Colonic mucosa (tissue), 4 donors: Measurements from ENCODE around the gene CORT. TPM values are rescaled to one million over a fixed set of nuclear protein-coding genes. Genes with fewer than 3 reads are reported as not detected.

Experiments used
- DNase-seq: peaks from one replicate; pipeline ENCODE4 v3.0.0-alpha.2; 2020
- H3K27ac ChIP-seq: fragments of 200-600 bp; one replicate; pipeline ENCODE4 v1.8.0; 2021
- H3K27me3 ChIP-seq: fragments of 200-600 bp; one replicate; pipeline ENCODE4 v1.8.0; 2021
- H3K36me3 ChIP-seq: fragments of 200-600 bp; one replicate; pipeline ENCODE4 v1.8.0; 2021
- H3K4me1 ChIP-seq: fragments of 200-600 bp; one replicate; pipeline ENCODE4 v1.8.0; 2021; ENCODE audit warnings: mild to moderate bottlenecking
- H3K4me3 ChIP-seq: fragments of 200-600 bp; one replicate; pipeline ENCODE4 v1.8.0; 2021
- H3K9ac ChIP-seq, 2 donors: one replicate each; pipeline ENCODE4 v1.7.0; 2013; ENCODE audit warnings: control low read depth in 2 of 2, low read depth in 2 of 2, low read length in 2 of 2
- H3K9me3 ChIP-seq: fragments of 200-600 bp; one replicate; pipeline ENCODE4 v1.8.0; 2021
- intact Hi-C: fragments of 100-400 bp; cut with DNase I; formaldehyde crosslinking; loops from one replicate; pipeline ENCODE4 v1.14.1; 2022
- total RNA-seq, 2 donors: library from RNA; stranded (reverse); fragmentation: NEBNext Ultra II Directional in 1 of 2; extraction: Animal tissue kit (Norgen Biotek cat#: 25700) in 1 of 2; gene quantifications; one replicate each; pipeline ENCODE4 v1.2.1, GENCODE V29; 2021
- TF ChIP-seq, protein P1 (sequence below): fragments of 200-600 bp; IDR thresholded peaks from one replicate; pipeline ENCODE4 v1.8.0; 2022; ENCODE audit warnings: antibody characterized with exemption, mild to moderate bottlenecking
- donor health status: healthy.
- donor health status: DM: no; HTN: no; CAD: no.
- donor health status: DM: no; HTN: no; CAD: no.

CORT gene
- total RNA-seq, 2 donors from 2014 or later = 0.44 TPM; not detected in 1

- Histone ChIP-seq H3K27ac (no peak overlapping the region), H3K9me3 (no peaks in the 10 kb centered on the region), H3K4me1 (peaks cover 4% of the 10 kb centered on the region), H3K36me3 (no peaks in the 10 kb centered on the region), H3K27me3 (no peaks in the 10 kb centered on the region), H3K4me3 (no peak overlapping the region), H3K9ac (no peak overlapping the region)
- TF ChIP-seq, protein P1, sequence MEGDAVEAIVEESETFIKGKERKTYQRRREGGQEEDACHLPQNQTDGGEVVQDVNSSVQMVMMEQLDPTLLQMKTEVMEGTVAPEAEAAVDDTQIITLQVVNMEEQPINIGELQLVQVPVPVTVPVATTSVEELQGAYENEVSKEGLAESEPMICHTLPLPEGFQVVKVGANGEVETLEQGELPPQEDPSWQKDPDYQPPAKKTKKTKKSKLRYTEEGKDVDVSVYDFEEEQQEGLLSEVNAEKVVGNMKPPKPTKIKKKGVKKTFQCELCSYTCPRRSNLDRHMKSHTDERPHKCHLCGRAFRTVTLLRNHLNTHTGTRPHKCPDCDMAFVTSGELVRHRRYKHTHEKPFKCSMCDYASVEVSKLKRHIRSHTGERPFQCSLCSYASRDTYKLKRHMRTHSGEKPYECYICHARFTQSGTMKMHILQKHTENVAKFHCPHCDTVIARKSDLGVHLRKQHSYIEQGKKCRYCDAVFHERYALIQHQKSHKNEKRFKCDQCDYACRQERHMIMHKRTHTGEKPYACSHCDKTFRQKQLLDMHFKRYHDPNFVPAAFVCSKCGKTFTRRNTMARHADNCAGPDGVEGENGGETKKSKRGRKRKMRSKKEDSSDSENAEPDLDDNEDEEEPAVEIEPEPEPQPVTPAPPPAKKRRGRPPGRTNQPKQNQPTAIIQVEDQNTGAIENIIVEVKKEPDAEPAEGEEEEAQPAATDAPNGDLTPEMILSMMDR = no peak
- no peak for DNase-seq
- intact Hi-C loops = loop anchor here (1.0 kb wide), 1 partner anchor 51 kb away; no protein-coding TSS in a partner anchor
These were observed 20.8 kb upstream of the CORT start for GRCh38 chr1:10428984-10429383.

DNA sequence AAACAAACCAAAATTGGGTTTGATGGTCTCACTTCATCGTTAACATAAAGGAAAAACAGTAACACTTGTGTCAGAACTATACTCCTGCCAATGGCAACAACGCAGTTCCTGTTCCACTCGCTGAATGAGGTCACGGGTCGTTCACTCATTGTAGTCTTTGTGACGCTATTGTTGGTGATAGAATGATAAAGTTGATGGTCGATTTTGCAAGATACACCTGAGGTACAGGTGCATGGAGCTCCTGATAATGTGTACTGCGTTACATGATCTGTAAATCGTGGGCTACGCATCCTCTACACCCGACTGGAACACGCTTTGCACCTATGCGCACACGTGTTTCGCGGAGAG lies 20.0 kb upstream of the CORT start:
- peak overlapping the region; percentile 21 for H3K27ac ChIP-seq
- TF ChIP-seq, protein P1 = no peak
- H3K27me3 ChIP-seq = no peaks in the 10 kb centered on the region
- peak overlapping the region; percentile 72 for H3K4me3 ChIP-seq
- peak overlapping the region; percentile 81 to 85 for H3K9ac ChIP-seq
- no peaks in the 10 kb centered on the region for H3K36me3 ChIP-seq
- intact Hi-C loops = loop anchor here (2.0 to 5.0 kb wide), 2 partner anchors 47 to 65 kb away; no protein-coding TSS in a partner anchor
- peak; percentile 30 for DNase-seq
- no peaks in the 10 kb centered on the region for H3K9me3 ChIP-seq
- H3K4me1 ChIP-seq = peaks cover 4% of the 10 kb centered on the region

DNA sequence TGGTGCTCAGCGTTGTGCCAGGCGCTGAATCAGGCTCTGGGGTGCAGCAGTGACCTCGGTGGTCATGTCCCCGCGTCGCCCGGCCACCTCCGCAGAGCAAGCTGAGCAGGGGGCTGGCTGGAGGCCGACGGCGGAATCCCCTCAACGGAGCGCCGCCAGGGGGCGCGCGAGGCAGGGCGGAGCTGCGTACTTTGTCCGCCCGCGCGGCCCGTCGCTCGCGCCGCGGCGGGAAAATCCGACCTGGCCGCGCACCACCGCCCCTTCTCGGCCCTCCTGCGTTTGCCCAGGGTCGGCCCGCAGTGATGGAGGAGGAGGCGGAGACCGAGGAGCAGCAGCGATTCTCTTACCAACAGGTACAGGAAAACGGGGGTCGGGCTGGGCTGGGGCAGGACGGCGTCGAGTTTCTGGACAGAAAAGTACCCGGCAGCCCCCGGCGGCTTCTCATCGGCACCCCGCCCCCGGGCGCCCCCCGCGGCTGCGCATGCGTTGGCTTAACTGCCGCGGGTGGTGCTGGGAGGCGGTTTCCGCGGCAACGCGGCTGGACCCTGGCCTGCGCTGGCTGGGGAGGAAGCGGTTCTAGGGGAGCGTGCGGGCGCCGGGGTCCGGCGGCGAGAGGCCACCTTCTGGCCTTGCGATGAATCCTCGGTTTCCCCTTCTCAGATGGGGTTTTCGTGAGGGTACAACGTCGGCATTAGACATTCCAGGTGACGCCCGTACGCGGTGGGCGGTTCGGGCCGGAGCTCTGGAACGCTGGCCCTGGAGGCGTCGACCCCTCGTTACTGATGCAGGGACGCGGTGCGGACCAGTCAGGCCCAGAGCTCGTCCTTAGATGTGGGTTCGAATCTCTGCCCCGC lies 19.4 kb upstream of the CORT start, which contains the start of gene CENPS:
Gene CENPS (plus strand): TSS at position 218 of the 854 bp plus-strand sequence. CDS start 85 bp downstream, at position 303.
- Histone ChIP-seq H3K9ac (peak within 1 kb of the TSS; percentile 85), H3K27ac (peak within 1 kb of the TSS; percentile 21), H3K36me3 (no peaks in the 10 kb centered on the region), H3K27me3 (no peaks in the 10 kb centered on the region), H3K4me1 (peaks cover 4% of the 10 kb centered on the region), H3K4me3 (peak within 1 kb of the TSS; percentile 72), H3K9me3 (no peaks in the 10 kb centered on the region)
- intact Hi-C loops = loop anchor here (2.0 to 5.0 kb wide), 2 partner anchors 47 to 64 kb away; no protein-coding TSS in a partner anchor
- peak; percentile 92 for DNase-seq
- TF ChIP-seq, protein P1 = peak; percentile 95

- Histone ChIP-seq H3K4me1 (peaks cover 4% of the 10 kb centered on the region), H3K36me3 (no peaks in the 10 kb centered on the region), H3K9me3 (no peaks in the 10 kb centered on the region), H3K27ac (peak overlapping the region; percentile 21), H3K27me3 (no peaks in the 10 kb centered on the region), H3K9ac (peak overlapping the region; percentile 85), H3K4me3 (peak overlapping the region; percentile 72)
- intact Hi-C loops = loop anchor here (2.0 to 5.0 kb wide), 2 partner anchors 46 to 64 kb away; no protein-coding TSS in a partner anchor
- TF ChIP-seq, protein P1 = no peak
- peak; percentile 37 for DNase-seq
These were observed 18.6 kb upstream of the CORT start for GRCh38 chr1:10431070-10431730.

DNA sequence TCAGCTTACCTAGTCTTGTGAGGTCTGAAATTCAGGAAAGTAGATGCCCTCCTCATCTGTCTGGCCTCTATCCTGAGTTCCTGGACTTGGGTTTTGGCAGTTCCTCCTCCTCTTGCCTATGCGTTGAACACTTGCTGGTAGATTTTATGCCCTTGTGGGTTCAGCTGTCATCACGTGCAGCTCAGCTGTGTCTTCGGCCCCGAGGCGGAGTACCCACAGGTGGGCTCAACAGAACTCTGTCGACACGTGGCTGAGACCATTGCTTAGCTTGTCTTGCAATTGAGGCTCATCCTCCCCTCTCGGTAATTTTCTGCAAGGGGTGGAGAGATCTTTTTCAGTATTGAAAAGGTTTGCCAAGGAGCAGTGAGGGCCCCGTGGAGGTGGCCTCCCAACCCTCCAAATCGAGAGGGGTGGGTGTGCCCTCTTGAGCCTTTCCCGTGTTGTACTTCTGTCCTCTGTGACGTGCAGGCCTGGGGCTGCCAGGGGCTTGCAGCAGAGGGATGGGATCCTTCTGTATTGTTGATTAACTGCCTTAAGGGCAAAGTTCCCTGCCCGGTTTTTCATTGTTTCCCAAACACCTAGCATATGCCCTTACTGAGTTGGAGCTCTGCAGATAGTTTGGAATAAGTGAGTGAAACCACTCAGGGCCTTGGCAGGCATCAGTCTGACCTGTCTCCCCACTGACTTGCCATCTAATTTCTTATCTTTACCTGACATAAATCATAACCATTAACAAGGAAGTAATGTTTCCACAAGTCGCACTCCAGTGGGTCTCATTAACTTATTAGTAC lies 16.7 kb upstream of the CORT start:
- peaks cover 4% of the 10 kb centered on the region for H3K4me1 ChIP-seq
- H3K9ac ChIP-seq = no peak overlapping the region
- H3K36me3 ChIP-seq = no peaks in the 10 kb centered on the region
- TF ChIP-seq, protein P1 = no peak
- H3K9me3 ChIP-seq = no peaks in the 10 kb centered on the region
- no peak overlapping the region for H3K4me3 ChIP-seq
- DNase-seq = no peak
- intact Hi-C loops = loop anchor here (5.0 kb wide), 1 partner anchor 44 kb away; no protein-coding TSS in a partner anchor
- H3K27me3 ChIP-seq = no peaks in the 10 kb centered on the region
- no peak overlapping the region for H3K27ac ChIP-seq
